Liver (tissue), 9 donors: ENCODE data around the gene PTK6. TPM values are rescaled to one million over a fixed set of nuclear protein-coding genes. Genes with fewer than 3 reads are reported as not detected.

Experiments
- DNase-seq: peaks from one replicate; pipeline ENCODE4 v3.0.0-alpha.2; 2017; ENCODE audit warnings: low spot score
- H3K27ac ChIP-seq, 2 donors: one replicate each; pipeline ENCODE4 v1.7.0; 2013; ENCODE audit warnings: inconsistent platforms in 2 of 2, low read length in 2 of 2, control low read depth in 1 of 2, low read depth in 1 of 2, mild to moderate bottlenecking in 1 of 2
- H3K27me3 ChIP-seq, 4 donors: one replicate each; pipeline versions ENCODE4 v1.6.1 to v1.7.0; 2013; ENCODE audit warnings: low read length in 3 of 4, inconsistent platforms in 1 of 4, mild to moderate bottlenecking in 1 of 4, moderate library complexity in 1 of 4; ENCODE audit not compliant: control insufficient read depth in 4 of 4, insufficient read depth in 4 of 4
- H3K36me3 ChIP-seq, 4 donors: one replicate each; pipeline versions ENCODE4 v1.6.1 to v1.7.0; 2013; ENCODE audit warnings: low read length in 3 of 4, mild to moderate bottlenecking in 3 of 4, low read depth in 1 of 4, moderate library complexity in 1 of 4; ENCODE audit not compliant: control insufficient read depth in 4 of 4, insufficient read depth in 3 of 4
- H3K4me1 ChIP-seq, 4 donors: one replicate each; pipeline versions ENCODE4 v1.6.1 to v1.7.0; 2013; ENCODE audit warnings: low read length in 3 of 4, mild to moderate bottlenecking in 3 of 4, moderate library complexity in 1 of 4; ENCODE audit not compliant: control insufficient read depth in 4 of 4, insufficient read depth in 4 of 4
- H3K4me3 ChIP-seq, 3 donors: one replicate each; pipeline versions ENCODE4 v1.6.1 to v1.7.0; 2013; ENCODE audit warnings: low read length in 3 of 3, control low read depth in 1 of 3, low read depth in 1 of 3, mild to moderate bottlenecking in 1 of 3
- H3K9ac ChIP-seq, 2 donors: one replicate each; pipeline ENCODE4 v1.7.0; 2013; ENCODE audit warnings: low read length in 2 of 2, mild to moderate bottlenecking in 2 of 2, moderate library complexity in 2 of 2, control low read depth in 1 of 2, low read depth in 1 of 2
- H3K9me3 ChIP-seq, 4 donors: one replicate each; pipeline versions ENCODE4 v1.6.1 to v1.7.0; 2013; ENCODE audit warnings: low read length in 3 of 4; ENCODE audit not compliant: control insufficient read depth in 4 of 4
- GABPA ChIP-seq, 2 donors: IDR thresholded peaks in 1 of 2; conservative IDR thresholded peaks in 1 of 2; 2 replicates each; pipeline ENCODE4 v1.6.1; 2016; ENCODE audit warnings: antibody characterized with exemption in 2 of 2, mild to moderate bottlenecking in 1 of 2, moderate library complexity in 1 of 2
- HNF4A ChIP-seq, 2 donors: conservative IDR thresholded peaks; 2 replicates each; pipeline ENCODE4 v1.6.1; 2016; ENCODE audit warnings: antibody characterized with exemption in 2 of 2, mild to moderate bottlenecking in 2 of 2
- HNF4G ChIP-seq: IDR thresholded peaks from 2 replicates; pipeline ENCODE4 v1.6.1; 2016; ENCODE audit warnings: antibody characterized with exemption
- JUND ChIP-seq, 2 donors: IDR thresholded peaks; 2 replicates each; pipeline ENCODE4 v1.6.1; 2016; ENCODE audit warnings: antibody characterized with exemption in 2 of 2
- RAD21 ChIP-seq, 2 donors: IDR thresholded peaks; 2 replicates each; pipeline ENCODE4 v1.6.1; 2016; ENCODE audit warnings: antibody characterized with exemption in 2 of 2, mild to moderate bottlenecking in 2 of 2
- RXRA ChIP-seq, 2 donors: IDR thresholded peaks; 2 replicates each; pipeline ENCODE4 v1.6.1; 2017 to 2018; ENCODE audit warnings: antibody characterized with exemption in 2 of 2, mild to moderate bottlenecking in 1 of 2
- YY1 ChIP-seq: IDR thresholded peaks from 2 replicates; pipeline ENCODE4 v1.6.1; 2016; ENCODE audit warnings: antibody characterized with exemption, mild to moderate bottlenecking
- ZBTB33 ChIP-seq: IDR thresholded peaks from 2 replicates; pipeline ENCODE4 v1.6.1; 2016; ENCODE audit warnings: antibody characterized with exemption
- WGBS: extraction: QIAGEN DNeasy Blood & Tissue Kit; methylation state at CpG from one replicate; pipeline ENCODE4 v1.1.7; 2013; 5-methylcytosine and 5-hydroxymethylcytosine counted together
- polyA plus RNA-seq, 2 donors: library from polyadenylated mRNA; stranded (reverse) in 1 of 2; unstranded in 1 of 2; fragments of 200-250 nt in 1 of 2; fragments of >200 nt in 1 of 2; fragmentation: Nextera tagmentation in 1 of 2; extraction: Ambion mirVana in 1 of 2; gene quantifications; one replicate each; pipeline versions ENCODE4 v1.2.1 to v1.2.3, GENCODE V29; 2013 to 2015
- total RNA-seq, 2 donors: library from RNA; depleted of rRNA; stranded (reverse); fragments of >200 nt; gene quantifications; one replicate each; pipeline ENCODE4 v1.2.3, GENCODE V29; 2014
- TF ChIP-seq, protein P1 (sequence below): IDR thresholded peaks from 2 replicates; pipeline ENCODE4 v1.6.1; 2016; ENCODE audit warnings: antibody characterized with exemption
- TF ChIP-seq, protein P2 (sequence below): IDR thresholded peaks from 2 replicates; pipeline ENCODE4 v1.6.1; 2016; ENCODE audit warnings: antibody characterized with exemption
- TF ChIP-seq, protein P3 (sequence below): IDR thresholded peaks from 2 replicates; pipeline ENCODE4 v1.6.1; 2016; ENCODE audit warnings: antibody characterized with exemption, mild to moderate bottlenecking
- donor health status: healthy.
- donor health status: healthy.
- donor health status: healthy.
- donor health status: healthy.
- donor health status: healthy.

Gene PTK6
- total and polyA plus RNA-seq, 4 donors = 0.05 to 1.2 (median 0.23) TPM

DNA sequence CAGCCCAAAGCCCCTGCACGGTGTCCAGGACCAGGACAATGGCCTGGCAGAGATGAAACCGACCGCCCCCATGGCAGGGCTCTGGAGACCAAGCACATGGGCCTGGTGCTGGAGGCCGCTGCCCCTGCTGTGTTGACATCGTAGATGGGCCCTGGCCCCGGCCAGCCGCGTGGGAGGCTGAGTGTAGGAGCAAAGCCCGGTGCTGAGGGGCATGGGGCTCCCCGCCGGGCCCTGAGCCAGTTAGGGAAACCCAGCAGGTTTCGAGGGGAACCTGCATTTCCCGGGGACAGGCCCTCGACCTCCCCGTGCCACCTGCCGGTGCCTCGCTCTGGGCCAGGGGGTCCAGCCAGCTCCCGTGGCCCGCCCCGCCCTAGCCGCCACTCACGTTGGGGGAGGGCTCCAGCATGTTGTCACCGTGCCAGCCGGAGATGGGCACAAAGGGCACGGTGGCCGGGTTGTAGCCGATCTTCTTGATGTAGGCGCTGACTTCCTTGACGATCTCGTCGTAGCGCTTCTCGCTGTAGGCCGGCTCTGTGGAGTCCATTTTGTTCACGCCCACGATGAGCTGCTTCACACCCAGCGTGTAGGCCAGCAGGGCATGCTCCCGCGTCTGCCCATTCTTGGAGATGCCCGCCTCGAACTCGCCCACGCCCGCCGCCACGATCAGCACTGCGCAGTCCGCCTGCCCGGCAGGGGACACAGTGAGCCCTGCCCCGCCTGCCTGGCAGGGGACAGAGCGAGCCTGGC, 42.6 kb downstream of the PTK6 start:
- H3K27me3 ChIP-seq = peaks cover 0 to 4% (median under 1%) of the 10 kb centered on the region in 4 donors
- WGBS = 82% methylated on average over 51 of the region's 51 CpGs
- no peak overlapping the region for H3K9ac ChIP-seq

GRCh38 chr20:63494084-63494419, 43.1 kb downstream of the PTK6 start:
- no peak for DNase-seq
- Histone ChIP-seq H3K27ac (no peak overlapping the region), H3K9me3 (no peaks in the 10 kb centered on the region), H3K27me3 (peaks cover 0 to 4% (median under 1%) of the 10 kb centered on the region in 4 donors), H3K9ac (no peak overlapping the region), H3K4me3 (no peak overlapping the region), H3K36me3 (no peaks in the 10 kb centered on the region), H3K4me1 (peaks cover 3 to 12% (median 6%) of the 10 kb centered on the region in 4 donors)
- 82% methylated on average over 7 of the region's 7 CpGs for WGBS
- TF ChIP-seq ZBTB33 = no peak
- no peak for TF ChIP-seq JUND (IDR thresholded peaks at IDR 0.05)
- TF ChIP-seq, protein P1, sequence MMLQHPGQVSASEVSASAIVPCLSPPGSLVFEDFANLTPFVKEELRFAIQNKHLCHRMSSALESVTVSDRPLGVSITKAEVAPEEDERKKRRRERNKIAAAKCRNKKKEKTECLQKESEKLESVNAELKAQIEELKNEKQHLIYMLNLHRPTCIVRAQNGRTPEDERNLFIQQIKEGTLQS = no peak
- TF ChIP-seq, protein P2, sequence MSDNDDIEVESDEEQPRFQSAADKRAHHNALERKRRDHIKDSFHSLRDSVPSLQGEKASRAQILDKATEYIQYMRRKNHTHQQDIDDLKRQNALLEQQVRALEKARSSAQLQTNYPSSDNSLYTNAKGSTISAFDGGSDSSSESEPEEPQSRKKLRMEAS = no peak
- no peak for TF ChIP-seq RAD21 (IDR thresholded peaks at IDR 0.05)
- no peak for TF ChIP-seq GABPA (IDR thresholded peaks at IDR 0.05 in 1 of 2, conservative IDR thresholded peaks at IDR 0.05 in 1 of 2)
- TF ChIP-seq YY1 = no peak
- no peak for TF ChIP-seq RXRA (IDR thresholded peaks at IDR 0.05)

More for the DNA sequence above, 42.6 kb downstream of the PTK6 start:
- H3K4me3 ChIP-seq = no peak overlapping the region
- DNase-seq = no peak
- no peaks in the 10 kb centered on the region for H3K36me3 ChIP-seq
- H3K27ac ChIP-seq = no peak overlapping the region
- no peaks in the 10 kb centered on the region for H3K9me3 ChIP-seq
- H3K4me1 ChIP-seq = peaks cover 3 to 15% (median 7%) of the 10 kb centered on the region in 4 donors
- TF ChIP-seq YY1 (no peak), JUND (IDR thresholded peaks at IDR 0.05) (no peak), HNF4A (conservative IDR thresholded peaks at IDR 0.05) (no peak), HNF4G (no peak)
- TF ChIP-seq, protein P3, sequence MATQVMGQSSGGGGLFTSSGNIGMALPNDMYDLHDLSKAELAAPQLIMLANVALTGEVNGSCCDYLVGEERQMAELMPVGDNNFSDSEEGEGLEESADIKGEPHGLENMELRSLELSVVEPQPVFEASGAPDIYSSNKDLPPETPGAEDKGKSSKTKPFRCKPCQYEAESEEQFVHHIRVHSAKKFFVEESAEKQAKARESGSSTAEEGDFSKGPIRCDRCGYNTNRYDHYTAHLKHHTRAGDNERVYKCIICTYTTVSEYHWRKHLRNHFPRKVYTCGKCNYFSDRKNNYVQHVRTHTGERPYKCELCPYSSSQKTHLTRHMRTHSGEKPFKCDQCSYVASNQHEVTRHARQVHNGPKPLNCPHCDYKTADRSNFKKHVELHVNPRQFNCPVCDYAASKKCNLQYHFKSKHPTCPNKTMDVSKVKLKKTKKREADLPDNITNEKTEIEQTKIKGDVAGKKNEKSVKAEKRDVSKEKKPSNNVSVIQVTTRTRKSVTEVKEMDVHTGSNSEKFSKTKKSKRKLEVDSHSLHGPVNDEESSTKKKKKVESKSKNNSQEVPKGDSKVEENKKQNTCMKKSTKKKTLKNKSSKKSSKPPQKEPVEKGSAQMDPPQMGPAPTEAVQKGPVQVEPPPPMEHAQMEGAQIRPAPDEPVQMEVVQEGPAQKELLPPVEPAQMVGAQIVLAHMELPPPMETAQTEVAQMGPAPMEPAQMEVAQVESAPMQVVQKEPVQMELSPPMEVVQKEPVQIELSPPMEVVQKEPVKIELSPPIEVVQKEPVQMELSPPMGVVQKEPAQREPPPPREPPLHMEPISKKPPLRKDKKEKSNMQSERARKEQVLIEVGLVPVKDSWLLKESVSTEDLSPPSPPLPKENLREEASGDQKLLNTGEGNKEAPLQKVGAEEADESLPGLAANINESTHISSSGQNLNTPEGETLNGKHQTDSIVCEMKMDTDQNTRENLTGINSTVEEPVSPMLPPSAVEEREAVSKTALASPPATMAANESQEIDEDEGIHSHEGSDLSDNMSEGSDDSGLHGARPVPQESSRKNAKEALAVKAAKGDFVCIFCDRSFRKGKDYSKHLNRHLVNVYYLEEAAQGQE = no peak
